SU-DHL-6 (cell line): ENCODE data around the gene IFI16.

Experiments used
- H2AFZ ChIP-seq: fragments of 200-600 bp; sonication (generic); 2 replicates; pipeline ENCODE4 v1.6.1; 2014; ENCODE audit warnings: low read depth, mild to moderate bottlenecking, moderate library complexity, mixed read lengths, antibody characterized with exemption, low read length; ENCODE audit not compliant: severe bottlenecking
- H3F3A ChIP-seq: fragments of 200-600 bp; shearing (Covaris generic); 2 replicates; pipeline ENCODE4 v1.6.0; 2016; ENCODE audit warnings: antibody characterized with exemption, mild to moderate bottlenecking; ENCODE audit not compliant: insufficient read depth
- H3K27ac ChIP-seq: fragments of 200-600 bp; sonication (generic); 2 replicates; pipeline ENCODE4 v1.5.1; 2016; ENCODE audit warnings: low read depth, mild to moderate bottlenecking, low read length, moderate library complexity, mixed read lengths
- H3K27me3 ChIP-seq: fragments of 200-600 bp; sonication (generic), shearing (Covaris generic); 2 replicates; pipeline ENCODE4 v1.6.0; 2014; ENCODE audit warnings: mild to moderate bottlenecking, low read length
- H3K36me3 ChIP-seq: fragments of 200-600 bp; sonication (generic); 2 replicates; pipeline ENCODE4 v1.6.1; 2014; ENCODE audit warnings: mild to moderate bottlenecking, low read length, mixed read lengths
- H3K4me2 ChIP-seq: fragments of 300-600, 200-600 bp; shearing (Covaris generic), sonication (generic); 2 replicates; pipeline ENCODE4 v1.6.0; 2014; ENCODE audit warnings: low read length, low read depth, mild to moderate bottlenecking; ENCODE audit not compliant: poor library complexity, severe bottlenecking
- H3K4me3 ChIP-seq: fragments of 200-600 bp; sonication (generic); 2 replicates; pipeline ENCODE4 v1.5.1; 2014; ENCODE audit warnings: antibody characterized with exemption, low read length, mild to moderate bottlenecking, mixed read lengths; ENCODE audit not compliant: insufficient read depth, poor library complexity, severe bottlenecking
- H3K79me2 ChIP-seq: fragments of 200-600 bp; sonication (generic); 2 replicates; pipeline ENCODE4 v1.6.1; 2014; ENCODE audit warnings: mild to moderate bottlenecking, low read length, moderate library complexity; ENCODE audit not compliant: insufficient read depth
- H3K9ac ChIP-seq: fragments of 200-600 bp; sonication (generic); 2 replicates; pipeline ENCODE4 v1.7.0; 2014; ENCODE audit warnings: mild to moderate bottlenecking, low read length
- H3K9me2 ChIP-seq: fragments of 200-600 bp; sonication (generic); replicated peaks from 2 replicates; pipeline ENCODE4 v1.6.1; 2014; ENCODE audit warnings: low read length; ENCODE audit not compliant: insufficient read depth
- H3K9me3 ChIP-seq: fragments of 200-600 bp; sonication (generic); 2 replicates; pipeline ENCODE4 v1.6.1; 2014; ENCODE audit warnings: low read length, mixed read lengths; ENCODE audit not compliant: insufficient read depth
- H4K20me1 ChIP-seq: fragments of 200-600 bp; sonication (generic); 2 replicates; pipeline ENCODE4 v1.6.1; 2014; ENCODE audit warnings: low read depth, mild to moderate bottlenecking, antibody characterized with exemption, low read length, moderate library complexity, mixed read lengths
- CTCF ChIP-seq: fragments of 200-600 bp; sonication (generic); IDR thresholded peaks from one replicate; pipeline ENCODE4 v1.5.1; 2017; ENCODE audit warnings: antibody characterized with exemption, mild to moderate bottlenecking, low read length, moderate library complexity; ENCODE audit not compliant: insufficient read depth, poor library complexity, severe bottlenecking
- EZH2phosphoT487 ChIP-seq: fragments of 200-600 bp; sonication (generic), shearing (Covaris generic); conservative IDR thresholded peaks from 2 replicates; pipeline ENCODE4 v1.6.1; 2018; ENCODE audit warnings: mild to moderate bottlenecking, antibody characterized with exemption, low read length, moderate library complexity, mixed read lengths

Gene IFI16

GRCh38 chr1:158969166-158969565 is 40.5 kb upstream of the IFI16 start:
- Histone ChIP-seq H3K9ac (no peak overlapping the region), H3K4me3 (no peak overlapping the region), H3K4me2 (no peak overlapping the region), H3K27me3 (no peaks in the 10 kb centered on the region), H2AFZ (no peak overlapping the region), H4K20me1 (no peaks in the 10 kb centered on the region), H3K79me2 (no peaks in the 10 kb centered on the region), H3K27ac (no peak overlapping the region), H3F3A (no peaks in the 10 kb centered on the region), H3K36me3 (peaks cover under 1% of the 10 kb centered on the region; the same call in 1 of the 2 replicates), H3K9me3 (no peaks in the 10 kb centered on the region), H3K9me2 (no peaks in the 10 kb centered on the region)
- no peak for TF ChIP-seq EZH2phosphoT487
- TF ChIP-seq CTCF, result no peak

GRCh38 chr1:158969855-158970254 is 39.9 kb upstream of the IFI16 start:
- H2AFZ ChIP-seq, result no peak overlapping the region
- no peaks in the 10 kb centered on the region for H3K79me2 ChIP-seq
- H3K9ac ChIP-seq, result no peak overlapping the region
- H3K4me3 ChIP-seq, result no peak overlapping the region
- no peak overlapping the region for H3K27ac ChIP-seq
- H3K9me3 ChIP-seq, result no peaks in the 10 kb centered on the region
- no peak for TF ChIP-seq CTCF
- no peak for TF ChIP-seq EZH2phosphoT487
- H3K36me3 ChIP-seq, result 0 out of 2 replicates have a peak, but pooled peaks cover 6% of the 10 kb centered on the region
- no peaks in the 10 kb centered on the region for H3K9me2 ChIP-seq
- H3F3A ChIP-seq, result no peaks in the 10 kb centered on the region
- H3K27me3 ChIP-seq, result no peaks in the 10 kb centered on the region
- H4K20me1 ChIP-seq, result no peaks in the 10 kb centered on the region
- H3K4me2 ChIP-seq, result no peak overlapping the region

GRCh38 chr1:158972841-158973240 is 36.9 kb upstream of the IFI16 start:
- no peak overlapping the region for H3K27ac ChIP-seq
- no peaks in the 10 kb centered on the region for H4K20me1 ChIP-seq
- H3K9ac ChIP-seq, result no peak overlapping the region
- no peak overlapping the region for H3K4me2 ChIP-seq
- H3K9me2 ChIP-seq, result no peaks in the 10 kb centered on the region
- no peaks in the 10 kb centered on the region for H3K9me3 ChIP-seq
- TF ChIP-seq EZH2phosphoT487, result no peak
- TF ChIP-seq CTCF, result no peak
- H3F3A ChIP-seq, result no peaks in the 10 kb centered on the region
- no peaks in the 10 kb centered on the region for H3K27me3 ChIP-seq
- H3K79me2 ChIP-seq, result no peaks in the 10 kb centered on the region
- no peak overlapping the region for H2AFZ ChIP-seq
- 0 out of 2 replicates have a peak, but pooled peaks cover 6% of the 10 kb centered on the region for H3K36me3 ChIP-seq
- no peak overlapping the region for H3K4me3 ChIP-seq
